ENCODE measurements around the gene TSC2. TPM values are rescaled to one million over a fixed set of nuclear protein-coding genes. Genes with fewer than 3 reads are reported as not detected.

The TSC2 gene
- total RNA-seq, 2 donors from 2014 or later = 73.9 to 152 TPM

DNA sequence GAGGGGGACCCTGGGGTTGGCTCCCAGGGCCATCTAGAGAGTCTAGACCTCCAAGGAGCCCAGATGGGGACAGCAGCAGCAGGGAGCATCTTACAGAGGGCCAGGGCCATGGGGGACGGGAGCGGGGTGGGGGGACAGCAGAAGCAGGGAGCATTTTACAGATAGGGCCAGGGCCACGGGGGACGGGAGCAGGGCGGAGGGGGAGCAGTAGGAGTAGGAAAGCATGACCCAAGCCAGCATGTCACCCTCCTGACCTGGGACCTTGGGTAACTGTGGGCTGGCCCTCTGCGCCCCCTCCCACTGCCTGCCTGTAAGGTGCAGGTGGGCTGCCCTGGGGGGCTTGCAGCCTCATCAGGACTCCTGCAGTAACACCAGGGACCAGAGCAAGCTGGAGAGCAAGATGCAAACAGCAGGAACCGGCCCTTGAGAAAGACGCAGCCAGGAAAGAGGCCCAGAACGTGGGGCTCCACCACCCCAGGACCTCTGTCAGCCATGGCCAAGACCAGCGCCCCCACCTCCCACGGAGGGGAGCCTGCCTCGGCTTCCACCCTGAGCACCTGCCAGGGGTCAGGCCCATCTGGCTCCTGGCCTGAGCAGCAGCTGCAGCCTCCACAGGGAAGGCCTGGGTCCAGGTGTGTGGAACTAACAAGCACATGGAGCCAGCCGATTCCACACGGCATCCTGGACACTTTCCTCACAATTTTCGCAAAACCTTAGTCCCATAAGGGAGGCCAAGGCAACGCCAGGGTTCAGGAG is 40.5 kb upstream of the TSC2 start:
- WGBS, 2 donors = 43 to 55% methylated on average over 8 to 16 of the region's 16 CpGs
- H3K4me1 ChIP-seq = peaks cover 66% of the 10 kb centered on the region
- peak overlapping the region; percentile 33 to 96 (median 78) for H3K27ac ChIP-seq

DNA sequence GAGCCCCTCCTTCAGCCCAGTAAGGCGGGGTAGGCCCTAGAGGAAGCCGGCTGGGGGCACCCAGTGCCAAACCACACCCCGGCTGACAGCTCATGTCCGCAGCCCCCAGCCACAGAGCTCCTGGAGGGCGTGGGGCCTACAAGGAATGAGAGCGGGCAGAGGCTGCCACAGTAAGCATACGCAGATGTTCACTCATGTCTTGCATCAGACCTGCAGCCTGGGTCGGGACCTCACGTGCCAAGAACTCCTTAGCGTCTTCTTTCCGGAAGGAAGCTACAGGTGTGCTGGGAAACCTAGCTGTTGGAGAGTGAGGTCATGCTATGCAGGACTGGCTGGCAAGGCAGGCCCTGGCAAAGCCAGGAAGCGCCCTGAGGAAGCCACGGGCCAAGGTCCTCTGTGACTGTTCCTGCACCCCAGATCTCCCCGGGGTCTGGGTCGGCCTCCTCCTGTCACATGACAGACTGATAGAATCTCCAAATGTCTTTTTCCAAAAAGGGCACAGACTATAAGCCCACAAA is 39.7 kb upstream of the TSC2 start:
- peak; percentile 39 to 64 (median 44) for TF ChIP-seq POLR2A (IDR thresholded peaks at IDR 0.05)
- TF ChIP-seq, protein P1, sequence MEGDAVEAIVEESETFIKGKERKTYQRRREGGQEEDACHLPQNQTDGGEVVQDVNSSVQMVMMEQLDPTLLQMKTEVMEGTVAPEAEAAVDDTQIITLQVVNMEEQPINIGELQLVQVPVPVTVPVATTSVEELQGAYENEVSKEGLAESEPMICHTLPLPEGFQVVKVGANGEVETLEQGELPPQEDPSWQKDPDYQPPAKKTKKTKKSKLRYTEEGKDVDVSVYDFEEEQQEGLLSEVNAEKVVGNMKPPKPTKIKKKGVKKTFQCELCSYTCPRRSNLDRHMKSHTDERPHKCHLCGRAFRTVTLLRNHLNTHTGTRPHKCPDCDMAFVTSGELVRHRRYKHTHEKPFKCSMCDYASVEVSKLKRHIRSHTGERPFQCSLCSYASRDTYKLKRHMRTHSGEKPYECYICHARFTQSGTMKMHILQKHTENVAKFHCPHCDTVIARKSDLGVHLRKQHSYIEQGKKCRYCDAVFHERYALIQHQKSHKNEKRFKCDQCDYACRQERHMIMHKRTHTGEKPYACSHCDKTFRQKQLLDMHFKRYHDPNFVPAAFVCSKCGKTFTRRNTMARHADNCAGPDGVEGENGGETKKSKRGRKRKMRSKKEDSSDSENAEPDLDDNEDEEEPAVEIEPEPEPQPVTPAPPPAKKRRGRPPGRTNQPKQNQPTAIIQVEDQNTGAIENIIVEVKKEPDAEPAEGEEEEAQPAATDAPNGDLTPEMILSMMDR (IDR thresholded peaks at IDR 0.05) = no peak
- peak; percentile 38 for ATAC-seq
- 14 to 23% methylated on average over 6 to 15 of the region's 15 CpGs for whole genome bisulfite sequencing, 2 donors
- no peaks in the 10 kb centered on the region for H3K27me3 ChIP-seq
- peak; percentile 66 to 86 (median 79) for DNase-seq
- H3K4me3 ChIP-seq = no peak overlapping the region
- H3K9me3 ChIP-seq = no peaks in the 10 kb centered on the region
- H3K36me3 ChIP-seq (replicated peaks in 1 of 2; ENCODE audit: insufficient read depth in 1 of 2, low read depth in 2 of 2) = no peaks in the 10 kb centered on the region
- intact Hi-C loops (cut with DNase I) = no loop called here
- peaks cover 66% of the 10 kb centered on the region for H3K4me1 ChIP-seq
- H3K27ac ChIP-seq = peak overlapping the region; percentile 66 to 96 (median 90)

More for the DNA sequence above, 40.5 kb upstream of the TSC2 start:
- DNase-seq (peak in 3 of 4 donors; percentile 53 to 63 (median 58)), ATAC-seq (no peak)
- no peaks in the 10 kb centered on the region for H3K9me3 ChIP-seq
- TF ChIP-seq, protein P1 (IDR thresholded peaks at IDR 0.05) = no peak
- TF ChIP-seq POLR2A (IDR thresholded peaks at IDR 0.05) = no peak
- peaks cover under 1 to 3% of the 10 kb centered on the region in 2 donors for H3K36me3 ChIP-seq (replicated peaks in 1 of 2; ENCODE audit: insufficient read depth in 1 of 2, low read depth in 2 of 2)
- H3K4me3 ChIP-seq = no peak overlapping the region
- no peaks in the 10 kb centered on the region for H3K27me3 ChIP-seq
- intact Hi-C loops (cut with DNase I) = no loop called here

DNA sequence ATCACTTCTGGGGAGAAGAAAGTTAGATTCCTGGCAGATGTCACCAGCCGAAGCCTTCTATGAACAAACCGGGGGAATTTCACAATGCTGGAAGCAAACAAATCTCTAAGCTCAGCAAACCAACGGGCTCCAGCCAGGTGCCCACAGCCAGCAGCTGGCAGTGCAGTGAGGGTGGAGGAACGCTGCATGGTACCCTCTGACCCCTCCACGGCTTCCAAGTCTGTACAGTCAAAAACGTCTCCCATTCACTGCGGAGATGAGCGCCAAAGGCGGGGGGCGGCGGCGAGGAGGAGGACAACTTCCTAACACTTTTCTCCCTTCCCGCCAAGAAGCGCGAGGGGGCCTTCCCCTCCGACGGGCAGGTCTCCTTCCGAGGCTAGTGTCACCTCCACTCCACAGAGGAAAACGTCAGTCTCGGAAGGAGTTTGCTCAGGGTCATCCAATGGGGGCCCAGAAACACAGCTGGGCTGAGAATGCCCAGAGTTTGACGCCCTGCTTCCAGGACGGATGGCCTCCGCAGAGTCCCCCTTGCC is 39.1 kb upstream of the TSC2 start:
- Histone ChIP-seq H3K27me3 (no peaks in the 10 kb centered on the region), H3K36me3 (replicated peaks in 1 of 2; ENCODE audit: insufficient read depth in 1 of 2, low read depth in 2 of 2) (no peaks in the 10 kb centered on the region), H3K4me3 (peak overlapping the region; percentile 76 to 95), H3K9me3 (no peaks in the 10 kb centered on the region), H3K27ac (peak overlapping the region; percentile 89 to 96 (median 92)), H3K4me1 (peaks cover 60% of the 10 kb centered on the region)
- ATAC-seq (peak; percentile 23), DNase-seq (peak in 3 of 4 donors; percentile 52 to 66 (median 61))
- intact Hi-C loops (cut with DNase I) = no loop called here
- TF ChIP-seq, protein P1 (IDR thresholded peaks at IDR 0.05) = no peak
- TF ChIP-seq POLR2A (IDR thresholded peaks at IDR 0.05) = peak; percentile 14 to 63 (median 51)
- WGBS, 2 donors = 3% methylated on average over 12 to 23 of the region's 23 CpGs

DNA sequence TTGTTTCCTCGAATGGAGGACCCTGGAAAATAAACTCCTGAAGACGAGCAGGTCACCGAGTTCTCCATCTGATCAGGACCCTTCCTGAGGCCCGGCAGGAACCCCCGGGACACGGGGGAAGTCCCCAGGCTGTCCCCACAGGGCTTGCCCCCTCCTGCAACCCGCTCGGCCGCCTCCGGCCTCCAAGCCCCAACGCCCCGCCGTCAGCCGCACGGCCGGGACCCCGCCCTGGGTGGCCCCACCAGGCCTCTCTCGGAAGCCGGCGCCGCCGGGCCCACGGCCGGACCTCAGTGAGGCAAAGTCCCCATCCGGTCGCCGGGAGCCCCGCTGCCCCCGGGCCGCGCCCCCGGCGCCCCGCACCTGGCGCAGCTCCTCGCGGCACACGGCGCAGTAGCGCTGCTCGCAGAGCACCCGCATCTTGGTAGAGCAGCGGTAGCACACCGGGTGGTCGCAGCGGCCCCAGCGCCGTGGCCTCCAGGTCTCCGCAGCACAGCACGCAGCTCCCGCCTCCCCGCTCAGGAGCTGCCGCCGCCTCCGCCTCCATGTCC is 38.5 kb upstream of the TSC2 start:
- Histone ChIP-seq H3K27me3 (no peaks in the 10 kb centered on the region), H3K36me3 (replicated peaks in 1 of 2; ENCODE audit: insufficient read depth in 1 of 2, low read depth in 2 of 2) (no peaks in the 10 kb centered on the region), H3K27ac (peak overlapping the region; percentile 89 to 96 (median 92)), H3K4me3 (peak overlapping the region; percentile 76 to 95), H3K4me1 (peaks cover 54% of the 10 kb centered on the region), H3K9me3 (no peaks in the 10 kb centered on the region)
- WGBS, 2 donors = 0% methylated on average over 5 to 48 of the region's 55 CpGs
- ATAC-seq (peak; percentile 15), DNase-seq (peak in 1 of 4 donors; percentile 22)
- intact Hi-C loops (cut with DNase I) = no loop called here
- TF ChIP-seq, protein P1 (IDR thresholded peaks at IDR 0.05) = no peak
